ENCODE measurements around the gene TSC2.

Gene TSC2

GRCh38 chr16:2047330-2048115 lies at the start of gene TSC2, which contains the start of gene NTHL1:
TSS of gene TSC2 (plus strand) at chr16:2047985. CDS start at chr16:2048616, 631 bp downstream.
TSS of gene NTHL1 (minus strand) at chr16:2047834. CDS start at chr16:2047823, 11 bp downstream.
- peak; percentile 85 for DNase-seq

DNA sequence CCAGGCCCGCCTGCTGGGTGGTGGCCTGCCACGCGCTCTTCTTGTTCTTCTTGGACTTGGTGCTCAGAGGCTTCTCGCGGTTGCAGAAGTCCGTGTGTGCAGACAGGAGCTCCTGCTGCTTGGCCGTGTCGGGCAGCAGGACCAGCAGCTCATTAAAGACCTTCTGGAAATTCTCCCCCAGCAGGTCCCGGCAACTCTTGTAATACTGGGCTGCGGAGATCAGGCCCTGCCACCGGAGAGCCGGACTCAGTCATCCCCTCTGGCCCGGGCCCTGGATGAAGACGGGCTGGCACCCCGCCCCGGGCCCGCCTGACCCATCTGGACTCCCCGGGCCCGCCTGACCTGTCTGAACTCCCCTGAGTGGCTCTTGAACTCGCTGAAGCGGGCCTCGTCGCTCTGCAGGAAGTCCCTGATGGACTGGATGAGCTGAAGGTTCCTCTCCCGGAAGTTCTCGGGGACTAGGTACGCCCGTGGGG lies 49.4 kb upstream of the TSC2 start:
- no peak for DNase-seq

DNA sequence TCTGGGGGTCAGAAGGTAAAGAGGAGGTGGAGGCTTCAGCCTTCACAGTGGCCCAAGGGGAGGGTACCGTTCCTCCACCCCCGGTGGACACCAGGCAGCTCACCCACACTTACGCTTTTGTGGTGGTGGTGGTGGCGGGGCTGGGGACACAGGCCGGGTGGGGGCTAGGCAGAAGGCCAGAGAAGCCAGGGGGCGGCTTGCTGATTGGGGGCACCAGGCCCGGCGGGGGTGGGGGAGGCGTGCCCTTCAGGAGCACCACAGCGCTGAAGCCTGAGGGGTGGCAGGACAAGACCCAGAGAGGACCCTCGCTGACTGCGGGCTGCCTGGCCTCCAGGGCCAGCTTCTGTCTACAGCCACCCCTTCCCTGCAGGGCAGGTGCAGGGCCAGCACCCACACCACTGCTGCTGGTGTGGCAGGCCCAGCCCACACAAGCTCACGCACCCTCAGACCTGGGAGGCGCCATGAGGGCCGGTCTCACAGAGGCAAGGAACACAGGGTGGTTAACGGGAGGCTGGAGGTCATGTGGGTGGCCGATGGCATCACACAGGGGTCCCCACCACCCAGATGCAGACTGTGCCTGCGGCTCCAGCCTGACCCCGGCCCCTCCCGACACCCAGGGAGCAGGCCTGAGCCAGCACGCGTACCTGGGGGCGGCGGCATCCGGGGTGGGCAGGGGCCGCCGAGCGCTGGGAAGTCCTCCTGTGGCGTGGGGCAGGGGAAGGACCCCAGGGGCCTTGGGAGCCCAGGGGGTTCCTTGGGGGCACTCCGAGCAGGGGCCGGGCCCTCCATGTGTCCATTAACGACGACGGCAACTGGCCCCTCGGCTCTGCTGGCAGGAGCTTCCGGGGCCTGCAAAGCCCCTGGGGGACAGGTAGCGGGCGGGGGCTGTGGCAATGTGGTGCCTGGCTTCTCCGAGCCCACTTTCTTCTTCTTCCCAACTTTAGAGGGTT lies 48.7 kb upstream of the TSC2 start:
- DNase-seq: no peak

DNA sequence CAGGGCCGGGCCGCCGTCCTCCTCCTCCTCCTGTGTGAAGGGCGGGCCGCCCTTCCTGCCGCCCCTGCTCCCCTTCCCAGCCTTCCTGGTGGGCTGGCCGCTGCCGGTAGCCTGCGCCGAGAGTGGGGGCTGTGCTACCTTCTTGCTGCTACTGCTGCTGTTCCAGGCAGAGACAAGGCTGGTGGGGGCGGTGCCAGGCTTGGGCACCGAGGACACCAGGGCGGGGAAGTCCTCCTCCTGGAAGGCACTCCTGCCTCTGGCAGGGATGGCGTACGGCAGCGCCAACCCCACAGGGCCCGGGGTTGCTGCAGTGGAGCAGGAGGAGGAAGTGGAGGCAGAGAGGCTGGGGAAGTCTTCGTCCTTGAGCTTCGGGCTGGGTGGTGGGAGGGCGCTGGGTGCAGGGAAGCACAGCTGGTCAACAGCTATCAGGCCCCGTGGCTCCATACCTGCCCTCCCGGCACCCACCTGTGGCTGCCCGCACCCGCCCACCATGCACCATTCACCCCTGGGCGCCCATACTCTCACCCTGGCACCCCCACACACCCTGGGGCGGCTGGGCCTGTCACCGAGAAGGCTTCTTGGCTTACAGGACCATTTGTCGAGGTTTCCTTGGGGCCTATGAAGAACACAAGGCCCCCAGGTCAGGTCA lies 47.8 kb upstream of the TSC2 start:
- no peak for DNase-seq

GRCh38 chr16:2001035-2001434 lies 46.8 kb upstream of the TSC2 start:
- no peak for DNase-seq

GRCh38 chr16:2001456-2002355 lies 46.1 kb upstream of the TSC2 start:
- no peak for DNase-seq

GRCh38 chr16:2002406-2003230 lies 45.2 kb upstream of the TSC2 start:
- DNase-seq: no peak

DNA sequence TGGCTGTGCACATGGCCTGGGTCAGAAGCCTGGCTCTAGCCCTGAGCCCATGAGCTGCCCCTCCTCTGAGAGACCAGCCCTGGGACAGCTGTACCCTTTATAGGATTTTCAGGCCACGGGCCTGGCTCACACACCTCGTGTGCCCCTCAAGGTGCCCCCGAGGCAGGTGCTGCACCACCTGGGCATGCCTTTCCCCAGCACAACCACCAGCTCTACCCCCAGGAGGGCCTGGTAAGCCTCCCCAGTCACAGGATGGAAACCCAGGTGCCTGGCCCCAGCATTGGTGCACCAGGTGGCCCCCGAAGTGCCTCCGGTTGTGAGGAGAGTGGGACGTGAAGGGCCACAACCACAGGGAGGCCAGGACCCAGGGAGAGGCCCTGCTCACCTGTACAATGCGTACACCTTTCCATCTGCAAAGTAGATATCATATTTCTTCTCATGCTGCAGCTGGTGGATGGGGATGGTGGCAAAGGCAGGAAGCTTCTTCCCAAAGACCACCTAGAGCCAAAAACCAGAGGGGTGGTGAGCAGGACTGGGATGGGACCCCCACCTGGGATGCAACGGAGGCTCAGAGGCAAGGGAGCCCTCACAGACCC lies 44.5 kb upstream of the TSC2 start:
- no peak for DNase-seq

DNA sequence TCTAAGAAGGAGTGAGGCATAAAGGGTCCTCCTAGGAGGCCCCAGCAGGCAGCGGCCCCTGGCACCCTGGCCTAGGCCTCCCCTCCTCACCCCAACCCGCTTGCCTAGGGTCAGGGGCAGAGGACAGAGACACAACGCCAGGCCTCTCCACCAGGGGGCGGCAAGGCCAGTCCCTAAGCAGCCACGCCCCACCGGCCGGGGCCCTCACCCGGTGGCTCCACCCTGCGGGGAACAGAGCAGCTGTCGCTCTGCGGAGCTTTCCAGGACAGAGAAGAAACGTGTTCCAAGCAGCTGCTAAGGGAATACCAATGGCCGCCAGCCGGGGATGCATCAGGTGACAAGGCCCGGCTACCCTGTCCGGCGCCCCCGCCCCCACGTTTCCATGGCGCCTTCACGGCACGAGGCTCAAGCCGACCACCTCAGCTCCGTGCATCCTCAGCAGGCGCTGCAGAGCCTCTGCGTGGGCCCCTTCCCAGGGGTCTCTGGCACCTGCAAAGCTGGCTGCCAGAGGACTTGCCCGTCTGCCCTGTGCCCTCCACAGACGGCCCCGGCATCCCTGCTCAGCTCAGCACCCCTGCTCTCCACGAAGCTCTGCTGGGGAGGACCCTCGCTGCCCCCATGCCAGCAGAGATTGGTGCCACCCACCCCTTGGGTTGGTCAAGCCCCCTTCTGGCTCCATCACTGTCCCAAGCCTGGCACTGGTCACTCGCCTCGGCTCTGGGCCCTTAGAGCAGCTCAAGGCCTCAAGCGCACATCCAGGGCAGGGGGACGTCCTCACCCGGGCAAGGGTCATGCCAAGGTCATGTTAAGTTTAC lies 43.8 kb upstream of the TSC2 start:
- DNase-seq: peak; percentile 81

- no peak for DNase-seq
These were observed 42.8 kb upstream of the TSC2 start for GRCh38 chr16:2004795-2005517.

DNA sequence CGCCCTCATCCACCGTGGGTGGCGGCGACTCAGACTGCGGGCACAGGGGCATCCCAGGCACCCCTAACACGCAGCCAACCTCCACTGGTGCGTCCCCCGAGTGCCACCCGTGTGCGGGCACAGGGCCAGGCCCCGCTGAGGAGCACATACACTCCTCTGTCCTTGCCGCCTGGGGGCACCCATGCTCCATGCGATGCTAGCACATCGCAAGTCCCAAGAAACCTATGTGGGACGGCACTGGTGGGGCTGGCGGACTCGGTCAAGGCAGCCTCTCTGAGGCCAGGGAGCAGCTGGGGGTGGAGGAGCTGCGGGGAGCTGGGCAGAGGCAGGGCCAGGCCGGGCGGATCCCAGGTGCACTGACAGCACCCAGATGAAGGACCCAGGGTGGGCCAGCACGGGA lies 42.1 kb upstream of the TSC2 start:
- DNase-seq: no peak

DNA sequence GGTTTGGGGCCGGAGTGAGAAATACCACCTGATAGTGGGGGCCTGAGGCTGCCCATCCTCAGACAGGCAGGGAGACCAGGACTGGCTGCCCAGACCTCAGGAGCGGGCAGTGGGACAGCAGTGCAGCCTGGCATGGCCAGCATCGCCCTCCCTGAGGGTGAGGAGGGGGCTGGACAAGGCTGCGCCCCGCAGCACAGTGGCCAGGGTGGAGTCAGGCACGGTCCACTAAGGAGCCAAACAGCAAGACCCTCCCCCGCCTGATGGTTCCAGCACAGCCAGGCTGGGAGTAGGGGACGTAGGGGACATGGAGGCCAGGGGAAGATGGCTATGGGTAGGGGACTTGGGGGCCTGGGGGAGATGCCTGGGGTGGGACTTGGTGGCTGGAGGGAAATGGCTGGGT lies 41.5 kb upstream of the TSC2 start:
- DNase-seq: no peak

DNA sequence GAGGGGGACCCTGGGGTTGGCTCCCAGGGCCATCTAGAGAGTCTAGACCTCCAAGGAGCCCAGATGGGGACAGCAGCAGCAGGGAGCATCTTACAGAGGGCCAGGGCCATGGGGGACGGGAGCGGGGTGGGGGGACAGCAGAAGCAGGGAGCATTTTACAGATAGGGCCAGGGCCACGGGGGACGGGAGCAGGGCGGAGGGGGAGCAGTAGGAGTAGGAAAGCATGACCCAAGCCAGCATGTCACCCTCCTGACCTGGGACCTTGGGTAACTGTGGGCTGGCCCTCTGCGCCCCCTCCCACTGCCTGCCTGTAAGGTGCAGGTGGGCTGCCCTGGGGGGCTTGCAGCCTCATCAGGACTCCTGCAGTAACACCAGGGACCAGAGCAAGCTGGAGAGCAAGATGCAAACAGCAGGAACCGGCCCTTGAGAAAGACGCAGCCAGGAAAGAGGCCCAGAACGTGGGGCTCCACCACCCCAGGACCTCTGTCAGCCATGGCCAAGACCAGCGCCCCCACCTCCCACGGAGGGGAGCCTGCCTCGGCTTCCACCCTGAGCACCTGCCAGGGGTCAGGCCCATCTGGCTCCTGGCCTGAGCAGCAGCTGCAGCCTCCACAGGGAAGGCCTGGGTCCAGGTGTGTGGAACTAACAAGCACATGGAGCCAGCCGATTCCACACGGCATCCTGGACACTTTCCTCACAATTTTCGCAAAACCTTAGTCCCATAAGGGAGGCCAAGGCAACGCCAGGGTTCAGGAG lies 40.5 kb upstream of the TSC2 start:
- no peak for DNase-seq

- no peak for DNase-seq
These were observed 39.7 kb upstream of the TSC2 start for GRCh38 chr16:2008009-2008526.

- no peak for DNase-seq
These were observed 39.1 kb upstream of the TSC2 start for GRCh38 chr16:2008631-2009163.

DNA sequence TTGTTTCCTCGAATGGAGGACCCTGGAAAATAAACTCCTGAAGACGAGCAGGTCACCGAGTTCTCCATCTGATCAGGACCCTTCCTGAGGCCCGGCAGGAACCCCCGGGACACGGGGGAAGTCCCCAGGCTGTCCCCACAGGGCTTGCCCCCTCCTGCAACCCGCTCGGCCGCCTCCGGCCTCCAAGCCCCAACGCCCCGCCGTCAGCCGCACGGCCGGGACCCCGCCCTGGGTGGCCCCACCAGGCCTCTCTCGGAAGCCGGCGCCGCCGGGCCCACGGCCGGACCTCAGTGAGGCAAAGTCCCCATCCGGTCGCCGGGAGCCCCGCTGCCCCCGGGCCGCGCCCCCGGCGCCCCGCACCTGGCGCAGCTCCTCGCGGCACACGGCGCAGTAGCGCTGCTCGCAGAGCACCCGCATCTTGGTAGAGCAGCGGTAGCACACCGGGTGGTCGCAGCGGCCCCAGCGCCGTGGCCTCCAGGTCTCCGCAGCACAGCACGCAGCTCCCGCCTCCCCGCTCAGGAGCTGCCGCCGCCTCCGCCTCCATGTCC lies 38.5 kb upstream of the TSC2 start:
- no peak for DNase-seq

GRCh38 chr16:2009791-2010510 lies 37.8 kb upstream of the TSC2 start, which contains the start of gene ZNF598:
TSS of gene ZNF598 (minus strand) at chr16:2009821.
- peak; percentile 25 for DNase-seq

Data from SHP77 treated with DMSO at 0.1 percent for 48 hours (cell line).